NCI-H146 (cell line): Measurements from ENCODE around the gene ZNF496.
"Not testable (repeated sequence)": the region's sequence is repeated elsewhere in the genome, so short reads cannot be mapped to it uniquely, and the experiment has no call there.

Source experiments
- DNase-seq: peaks from one replicate; lab custom pipeline; 2025; lab: John Stamatoyannopoulos, UW

The ZNF496 gene

GRCh38 chr1:247359559-247359958 is 27.9 kb upstream of the ZNF496 start:
- no peak for DNase-seq

DNA sequence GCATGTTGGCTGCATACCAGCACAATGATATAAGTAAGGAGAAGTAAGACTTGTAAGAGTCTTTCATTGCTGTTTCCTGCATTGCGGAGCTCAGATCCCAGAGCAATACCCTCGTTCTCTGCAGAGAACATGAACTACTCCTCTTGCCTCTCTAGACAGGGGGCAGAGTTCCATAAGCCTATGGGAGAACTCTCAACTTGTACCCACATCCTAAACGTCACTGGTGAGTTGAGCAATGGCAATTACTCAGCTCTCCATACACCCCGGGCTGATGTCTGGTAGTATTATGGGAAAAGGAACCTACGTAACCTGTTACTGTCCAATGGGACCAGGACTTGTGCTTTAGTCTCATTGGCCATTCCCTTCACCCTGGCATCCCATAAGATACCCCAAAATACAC is 27.3 kb upstream of the ZNF496 start:
- no peak for DNase-seq

DNA sequence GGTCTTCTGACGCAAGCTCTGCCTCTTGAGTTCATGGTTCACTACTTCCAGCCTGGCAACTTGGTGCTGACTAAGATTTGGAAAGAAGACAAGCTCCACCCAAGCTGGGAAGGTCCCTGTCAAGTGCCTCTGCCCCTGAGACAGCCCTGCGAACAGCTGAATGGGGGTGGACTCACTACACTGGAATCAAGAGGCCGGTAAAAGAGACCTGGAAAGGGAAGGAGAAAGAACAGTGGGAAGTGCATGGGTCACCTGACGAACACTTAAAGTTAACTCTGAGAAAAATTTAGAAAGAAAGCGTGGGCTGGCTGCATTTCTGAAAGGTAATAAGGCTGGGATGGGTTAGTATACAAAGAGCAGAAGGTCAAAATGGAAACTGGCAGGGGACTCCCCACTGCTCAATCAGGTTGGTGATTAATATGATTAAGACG is 26.1 kb upstream of the ZNF496 start:
- no peak for DNase-seq

DNA sequence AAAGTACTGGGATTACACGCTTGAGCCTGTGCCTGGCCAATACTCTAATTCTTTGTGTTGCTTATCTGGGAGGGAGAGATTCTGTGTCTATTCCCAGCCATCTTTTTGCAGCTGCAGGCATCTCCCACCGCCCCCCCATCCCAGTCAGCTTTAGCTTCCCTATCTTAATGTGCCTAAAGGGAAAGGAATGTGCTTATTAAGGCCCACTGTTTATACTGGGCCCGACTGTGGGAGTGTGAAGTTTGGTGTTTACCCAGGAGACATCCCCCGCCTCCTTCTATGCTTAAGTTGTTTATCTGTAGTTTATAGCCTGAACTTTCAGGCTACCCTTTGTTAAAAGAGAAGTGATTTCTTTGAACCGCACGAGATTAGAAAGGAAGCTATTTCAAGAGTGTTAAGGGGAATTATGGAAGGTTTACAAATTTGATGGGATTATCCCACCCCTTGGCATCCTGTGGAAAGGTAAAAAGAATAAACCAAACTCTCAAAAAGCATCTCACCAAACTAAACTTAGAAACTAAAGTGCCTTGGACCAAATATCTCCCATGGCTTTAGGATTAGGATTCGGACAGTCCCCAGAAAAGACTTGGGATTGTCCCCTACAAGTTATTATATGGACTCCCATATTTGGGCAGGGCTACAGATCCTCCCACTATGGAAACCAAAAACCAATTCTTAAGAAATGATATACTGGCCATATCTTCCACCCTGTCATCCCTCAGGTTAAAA is 25.5 kb upstream of the ZNF496 start:
- DNase-seq: no peak

DNA sequence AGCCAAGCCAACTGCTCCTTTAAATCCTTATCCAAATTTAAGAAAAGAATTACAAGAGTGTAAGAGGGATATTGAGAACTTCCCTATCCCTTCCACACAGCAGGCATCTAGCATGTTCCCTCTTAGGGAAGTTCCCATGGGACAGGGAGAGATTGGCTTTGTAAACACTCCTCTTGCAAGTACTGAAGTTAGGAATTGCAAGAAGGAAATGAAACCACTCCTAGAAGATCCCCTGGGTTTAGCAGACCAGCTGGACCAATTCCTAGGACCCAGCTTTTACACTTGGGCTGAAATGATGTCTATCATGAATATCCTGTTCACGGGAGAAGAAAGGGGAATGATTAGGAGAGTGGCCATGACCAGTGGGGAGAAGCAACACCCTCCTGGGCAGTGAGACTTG is 23.5 kb upstream of the ZNF496 start:
- DNase-seq: not testable (repeated sequence)

- no peak for DNase-seq
Measured at GRCh38 chr1:247352175-247352574, 20.5 kb upstream of the ZNF496 start.

GRCh38 chr1:247350587-247350986 is 18.9 kb upstream of the ZNF496 start:
- no peak for DNase-seq

DNA sequence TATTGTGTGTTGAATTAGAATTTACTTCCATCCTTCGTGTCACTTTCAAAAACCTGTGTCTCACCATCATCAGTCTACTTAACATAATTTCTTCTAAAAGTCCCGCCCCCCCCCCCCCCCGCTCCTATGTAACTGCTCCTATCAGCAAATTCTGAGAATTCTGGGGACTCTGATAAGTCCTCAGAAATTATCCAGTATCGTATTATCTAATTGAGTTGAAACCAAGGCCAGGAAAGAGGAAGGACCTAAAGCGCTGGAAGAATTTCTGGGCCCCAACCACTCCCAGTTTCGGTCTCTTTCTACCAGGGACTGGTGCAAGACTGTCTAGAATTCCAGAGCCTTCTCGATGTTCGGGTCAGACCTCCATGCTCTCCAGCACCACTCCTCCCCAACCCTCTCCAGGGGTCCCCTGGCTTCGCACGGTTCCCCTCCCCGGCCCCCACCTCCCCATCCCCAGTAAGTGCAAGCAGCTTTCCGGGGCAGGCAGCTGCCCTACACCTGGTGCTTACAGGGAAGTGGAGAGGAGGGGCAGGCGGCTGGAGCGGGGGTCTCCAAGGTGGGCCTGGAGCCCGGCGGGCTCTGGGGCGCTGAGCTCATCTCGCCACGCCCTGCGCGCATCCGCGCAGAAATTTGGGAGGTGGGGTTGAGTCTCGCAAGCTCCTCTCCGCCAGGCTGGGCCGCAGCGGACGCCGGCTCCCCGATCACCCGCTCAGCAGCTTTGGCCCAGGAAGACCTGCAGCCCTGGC is 16.0 kb upstream of the ZNF496 start:
- DNase-seq: no peak

DNA sequence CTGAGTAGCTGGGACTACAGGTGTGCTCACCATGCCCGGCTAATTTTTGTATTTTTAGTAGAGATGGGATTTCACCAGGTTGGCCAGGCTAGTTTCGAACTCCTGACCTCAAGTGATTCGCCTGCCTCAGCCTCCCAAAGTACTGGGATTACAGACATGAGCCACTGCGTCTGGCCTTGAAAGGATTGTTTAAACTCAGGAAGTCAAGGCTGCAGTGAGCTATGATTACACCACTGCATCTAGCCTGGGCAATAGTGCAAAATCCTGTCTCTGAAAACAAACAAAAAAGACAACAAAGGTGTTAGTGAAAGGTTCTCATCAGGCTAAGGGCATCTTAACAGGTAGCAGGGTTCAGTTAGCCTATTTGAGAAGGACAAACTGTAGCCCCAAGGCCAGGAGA is 14.2 kb upstream of the ZNF496 start:
- no peak for DNase-seq

GRCh38 chr1:247343801-247344200 is 12.1 kb upstream of the ZNF496 start:
- DNase-seq: no peak

DNA sequence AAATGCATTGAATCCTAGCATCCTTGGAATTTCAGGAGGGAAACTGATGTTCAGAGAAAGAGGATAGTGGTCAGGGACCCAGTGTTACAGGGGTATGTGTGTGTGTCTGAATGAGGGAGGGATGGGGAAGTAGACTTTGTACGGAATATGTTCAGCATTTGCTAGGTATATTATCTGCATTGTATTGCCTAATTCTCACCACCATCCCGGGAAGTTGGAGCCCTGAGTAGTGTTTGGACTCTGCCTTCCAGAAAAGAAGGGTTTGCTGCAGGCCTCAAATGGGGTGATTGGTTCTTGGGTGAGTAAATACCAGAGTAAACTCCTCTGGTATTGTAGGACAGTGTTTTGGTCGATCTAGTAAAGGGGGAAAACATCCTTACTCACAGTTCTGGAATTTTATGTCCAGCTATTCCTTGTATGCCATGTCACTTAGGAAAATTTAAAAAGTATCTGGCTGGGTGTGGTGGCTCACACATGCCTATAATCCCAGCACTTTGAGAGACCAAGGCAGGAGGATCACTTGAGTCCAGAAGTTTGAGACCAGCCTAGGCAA is 7.1 kb upstream of the ZNF496 start:
- DNase-seq: no peak

DNA sequence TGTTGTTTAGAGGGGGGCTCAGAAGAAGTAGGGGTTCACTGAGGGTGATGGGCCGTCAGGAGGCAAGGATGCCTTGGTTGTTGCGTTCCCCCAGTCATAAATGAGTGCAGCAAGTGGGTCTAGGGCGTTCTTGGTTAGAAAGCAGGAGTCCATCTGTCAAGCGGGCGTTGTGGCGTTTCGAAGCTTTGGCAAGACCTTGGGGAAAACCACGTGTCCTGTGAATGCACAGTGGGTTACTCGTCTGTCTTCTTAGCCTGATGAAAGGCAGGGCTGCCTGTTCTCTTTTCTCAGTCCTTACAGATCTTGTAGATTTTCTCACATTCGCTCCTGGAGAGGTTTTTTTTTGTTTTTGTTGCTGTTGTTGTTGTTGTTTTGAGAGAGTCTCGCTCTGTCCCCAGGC is 6.3 kb upstream of the ZNF496 start:
- DNase-seq: no peak

GRCh38 chr1:247337250-247337746 is 5.6 kb upstream of the ZNF496 start:
- peak; percentile 37 for DNase-seq

DNA sequence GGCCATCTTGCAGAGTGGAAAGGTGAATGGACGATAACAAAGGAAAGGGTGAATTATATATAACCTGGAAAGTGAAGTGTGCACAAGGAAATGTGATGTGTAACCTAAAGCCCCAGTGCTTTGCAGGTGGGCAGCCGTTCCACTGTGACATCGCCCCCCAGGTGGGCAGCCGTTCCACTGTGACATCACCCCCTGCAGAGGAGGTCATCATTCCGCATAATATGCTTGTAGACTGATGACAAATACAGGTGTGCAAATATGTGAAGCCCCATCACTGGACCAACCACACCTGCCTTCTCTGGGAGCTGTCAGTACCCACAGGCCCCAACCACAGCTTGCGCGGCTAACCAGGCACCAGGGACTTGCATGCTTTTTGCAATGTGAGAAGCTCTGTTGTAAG is 4.7 kb upstream of the ZNF496 start:
- DNase-seq: peak; percentile 100

- no peak for DNase-seq
Measured at GRCh38 chr1:247335882-247336281, 4.2 kb upstream of the ZNF496 start.

DNA sequence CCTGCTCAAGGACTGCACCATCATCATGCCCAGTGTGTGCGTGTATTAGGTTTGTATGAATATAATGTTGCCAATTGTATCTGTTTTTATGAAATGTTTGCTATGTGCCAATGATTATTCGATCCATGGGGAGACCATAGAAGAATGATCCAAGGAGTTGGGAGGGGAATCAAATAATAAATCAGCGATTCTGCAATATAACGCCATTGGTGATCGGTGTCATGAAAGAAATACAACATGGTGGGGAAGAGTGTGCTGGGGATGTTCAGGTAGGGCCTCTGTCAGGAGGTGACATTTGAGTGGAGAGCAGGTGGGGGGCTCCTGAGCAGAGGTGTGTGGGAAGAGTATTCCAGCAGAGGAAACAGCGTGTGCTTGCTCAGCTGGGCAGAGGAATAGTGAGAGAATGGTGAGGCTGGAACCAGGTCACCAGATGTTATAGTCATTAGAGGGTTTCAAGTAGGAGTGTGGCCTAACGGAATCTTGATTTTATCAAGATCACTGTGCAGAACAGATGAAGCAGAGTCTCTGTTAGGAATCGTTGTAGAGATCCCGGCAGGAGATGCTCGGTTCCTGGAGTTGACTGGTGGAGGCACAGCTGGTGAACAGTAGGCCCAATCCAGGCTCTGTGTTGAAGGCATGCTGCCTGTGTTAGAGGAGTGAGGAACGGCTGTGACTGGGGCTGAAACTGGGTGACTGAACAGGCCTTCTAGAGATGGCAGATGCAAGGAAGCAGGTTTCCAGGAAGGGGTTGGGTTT is 2.9 kb upstream of the ZNF496 start:
- no peak for DNase-seq

DNA sequence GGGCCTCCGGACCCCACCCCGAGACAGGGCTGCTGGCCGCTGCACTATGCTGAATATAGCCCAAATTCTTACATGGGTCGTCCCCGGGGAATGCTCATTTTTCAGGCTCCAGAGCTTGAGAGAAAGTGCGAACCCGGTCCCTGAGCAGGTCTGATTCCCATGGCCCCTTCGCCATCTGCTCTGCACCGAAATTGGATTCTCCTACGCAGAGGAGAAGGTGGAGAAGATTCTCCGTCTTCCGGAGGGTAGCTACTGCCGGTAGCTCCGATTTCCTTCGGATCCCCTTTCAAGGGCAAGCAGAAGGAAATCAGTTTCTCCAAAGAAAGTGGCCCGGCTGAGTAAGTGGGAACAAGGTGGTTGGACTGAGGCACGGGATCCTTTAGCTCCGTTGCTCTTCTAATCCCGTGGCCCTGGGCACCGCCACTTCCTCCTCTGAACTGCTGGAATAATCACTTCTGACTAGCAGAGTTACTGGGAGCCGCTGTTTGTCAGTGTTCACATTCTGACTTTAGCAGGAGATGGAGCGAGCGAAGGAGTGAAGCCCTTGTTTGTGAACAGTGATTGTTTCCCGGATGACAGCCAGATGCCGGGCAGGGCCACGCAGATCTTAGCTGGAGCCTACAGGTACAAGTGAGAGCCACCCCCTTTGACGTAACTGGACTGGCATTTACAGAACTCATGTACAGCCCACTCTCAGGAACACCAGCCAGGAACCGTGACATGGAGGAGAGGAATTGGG is 1.1 kb upstream of the ZNF496 start:
- peak; percentile 42 for DNase-seq

DNA sequence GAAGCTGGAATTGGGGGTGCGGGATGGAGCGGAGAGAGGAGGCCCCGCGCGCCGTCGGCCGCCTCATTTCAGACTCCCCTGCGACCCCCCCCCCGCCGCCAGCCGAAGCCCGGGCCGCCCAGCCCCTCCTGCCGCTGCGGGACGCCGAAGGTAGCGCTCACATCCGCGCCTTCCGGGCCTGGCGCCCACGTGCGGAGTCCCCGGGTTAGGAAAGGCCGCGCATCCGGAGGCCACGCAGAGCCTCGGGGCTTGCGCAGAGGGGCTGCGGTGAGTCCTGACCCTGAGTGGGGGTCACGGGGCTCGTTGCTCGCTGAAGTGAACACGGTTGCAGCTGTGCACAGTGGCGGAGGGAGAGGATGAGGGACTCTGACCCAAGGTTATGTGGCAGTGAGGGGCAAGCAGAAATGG is 552 bp upstream of the ZNF496 start:
- DNase-seq: peak; percentile 76

DNA sequence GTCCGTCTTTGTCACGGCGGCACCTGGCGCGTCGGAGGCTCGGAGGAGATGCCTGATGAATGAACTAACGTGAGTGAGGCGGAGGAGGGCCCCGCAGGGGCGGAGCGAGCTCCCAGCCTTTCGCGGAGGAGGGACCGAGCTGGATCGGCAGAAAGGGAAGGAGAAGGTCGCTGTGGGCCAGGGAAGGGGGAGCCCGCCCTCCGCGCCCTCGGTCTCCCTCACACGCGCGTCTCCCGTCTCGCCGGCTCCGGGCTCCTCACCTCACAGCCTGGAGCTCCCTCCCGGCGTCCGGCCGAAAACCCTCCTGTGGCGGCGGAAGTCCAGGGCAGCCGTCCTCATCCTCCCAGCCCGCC is 519 bp downstream of the ZNF496 start:
- peak; percentile 93 for DNase-seq

- peak; percentile 54 for DNase-seq
Measured at GRCh38 chr1:247330548-247331171, 1.0 kb downstream of the ZNF496 start.

DNA sequence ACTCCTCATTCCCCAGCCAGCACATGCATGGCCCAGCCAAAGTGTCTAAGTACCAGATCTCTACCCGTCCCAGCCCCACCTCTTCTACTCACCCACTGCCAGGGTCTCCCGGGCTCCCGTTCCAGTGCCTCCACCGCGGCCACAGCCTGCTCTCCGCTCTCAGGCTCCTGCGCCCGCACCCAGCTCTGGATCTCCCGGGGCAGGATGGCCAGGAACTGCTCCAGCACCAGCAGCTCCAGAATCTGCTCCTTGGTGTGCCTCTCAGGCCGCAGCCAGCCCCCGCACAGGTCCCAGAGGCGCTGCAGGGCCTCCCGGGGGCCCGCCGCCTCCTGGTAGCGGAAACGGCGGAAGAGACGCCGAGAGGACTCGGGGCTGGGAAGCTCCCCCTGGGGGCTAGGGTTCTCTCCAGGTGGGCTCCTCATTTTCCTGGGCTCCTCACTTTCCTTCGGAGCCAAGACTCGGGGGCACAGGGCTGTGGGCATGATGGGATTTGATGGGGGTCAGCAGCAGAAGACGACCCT is 2.5 kb downstream of the ZNF496 start:
- no peak for DNase-seq
